Measurements from ENCODE around the gene GET3. TPM values are rescaled to one million over a fixed set of nuclear protein-coding genes. Genes with fewer than 3 reads are reported as not detected.
A peak's percentile ranks its signal among the peaks of the same experiment; 100 is the strongest.
"Not testable (repeated sequence)": the region's sequence is repeated elsewhere in the genome, so short reads cannot be mapped to it uniquely, and the experiment has no call there.

Gene GET3
- total RNA-seq, 2 donors from 2014 or later, result 46.4 to 56.9 TPM

DNA sequence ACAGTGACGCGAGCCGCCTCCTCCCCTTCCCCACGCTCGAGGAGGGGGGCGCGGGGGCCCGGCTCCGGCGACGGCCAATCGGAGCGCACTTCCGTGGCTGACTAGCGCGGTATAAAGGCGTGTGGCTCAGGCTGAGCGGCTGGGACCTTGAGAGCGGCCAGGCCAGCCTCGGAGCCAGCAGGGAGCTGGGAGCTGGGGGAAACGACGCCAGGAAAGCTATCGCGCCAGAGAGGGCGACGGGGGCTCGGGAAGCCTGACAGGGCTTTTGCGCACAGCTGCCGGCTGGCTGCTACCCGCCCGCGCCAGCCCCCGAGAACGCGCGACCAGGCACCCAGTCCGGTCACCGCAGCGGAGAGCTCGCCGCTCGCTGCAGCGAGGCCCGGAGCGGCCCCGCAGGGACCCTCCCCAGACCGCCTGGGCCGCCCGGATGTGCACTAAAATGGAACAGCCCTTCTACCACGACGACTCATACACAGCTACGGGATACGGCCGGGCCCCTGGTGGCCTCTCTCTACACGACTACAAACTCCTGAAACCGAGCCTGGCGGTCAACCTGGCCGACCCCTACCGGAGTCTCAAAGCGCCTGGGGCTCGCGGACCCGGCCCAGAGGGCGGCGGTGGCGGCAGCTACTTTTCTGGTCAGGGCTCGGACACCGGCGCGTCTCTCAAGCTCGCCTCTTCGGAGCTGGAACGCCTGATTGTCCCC is 54.2 kb downstream of the GET3 start, which contains the start of gene JUNB:
Gene JUNB, plus strand, starts transcription at position 142 of the 706 bp plus-strand sequence. Its CDS starts 286 bp downstream, at position 428.
- Mint-ChIP-seq H3K27ac (peak within 1 kb of the TSS; percentile 99 to 100), H3K9me3 (no peaks in the 10 kb centered on the region), H3K36me3 (peaks cover 21 to 22% of the 10 kb centered on the region in 2 donors)

DNA sequence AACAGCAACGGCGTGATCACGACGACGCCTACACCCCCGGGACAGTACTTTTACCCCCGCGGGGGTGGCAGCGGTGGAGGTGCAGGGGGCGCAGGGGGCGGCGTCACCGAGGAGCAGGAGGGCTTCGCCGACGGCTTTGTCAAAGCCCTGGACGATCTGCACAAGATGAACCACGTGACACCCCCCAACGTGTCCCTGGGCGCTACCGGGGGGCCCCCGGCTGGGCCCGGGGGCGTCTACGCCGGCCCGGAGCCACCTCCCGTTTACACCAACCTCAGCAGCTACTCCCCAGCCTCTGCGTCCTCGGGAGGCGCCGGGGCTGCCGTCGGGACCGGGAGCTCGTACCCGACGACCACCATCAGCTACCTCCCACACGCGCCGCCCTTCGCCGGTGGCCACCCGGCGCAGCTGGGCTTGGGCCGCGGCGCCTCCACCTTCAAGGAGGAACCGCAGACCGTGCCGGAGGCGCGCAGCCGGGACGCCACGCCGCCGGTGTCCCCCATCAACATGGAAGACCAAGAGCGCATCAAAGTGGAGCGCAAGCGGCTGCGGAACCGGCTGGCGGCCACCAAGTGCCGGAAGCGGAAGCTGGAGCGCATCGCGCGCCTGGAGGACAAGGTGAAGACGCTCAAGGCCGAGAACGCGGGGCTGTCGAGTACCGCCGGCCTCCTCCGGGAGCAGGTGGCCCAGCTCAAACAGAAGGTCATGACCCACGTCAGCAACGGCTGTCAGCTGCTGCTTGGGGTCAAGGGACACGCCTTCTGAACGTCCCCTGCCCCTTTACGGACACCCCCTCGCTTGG is 55.0 kb downstream of the GET3 start:
- no peaks in the 10 kb centered on the region for H3K9me3 Mint-ChIP-seq
- no peak for ATAC-seq

More for the DNA sequence above, 54.2 kb downstream of the GET3 start, which contains the start of gene JUNB:
- peak; percentile 98 to 99 for DNase-seq (ENCODE audit: low spot score in 2 of 2)
- peak; percentile 50 to 52 for ATAC-seq

DNA sequence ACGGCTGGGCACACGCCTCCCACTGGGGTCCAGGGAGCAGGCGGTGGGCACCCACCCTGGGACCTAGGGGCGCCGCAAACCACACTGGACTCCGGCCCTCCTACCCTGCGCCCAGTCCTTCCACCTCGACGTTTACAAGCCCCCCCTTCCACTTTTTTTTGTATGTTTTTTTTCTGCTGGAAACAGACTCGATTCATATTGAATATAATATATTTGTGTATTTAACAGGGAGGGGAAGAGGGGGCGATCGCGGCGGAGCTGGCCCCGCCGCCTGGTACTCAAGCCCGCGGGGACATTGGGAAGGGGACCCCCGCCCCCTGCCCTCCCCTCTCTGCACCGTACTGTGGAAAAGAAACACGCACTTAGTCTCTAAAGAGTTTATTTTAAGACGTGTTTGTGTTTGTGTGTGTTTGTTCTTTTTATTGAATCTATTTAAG is 55.6 kb downstream of the GET3 start:
- H3K9me3 Mint-ChIP-seq, result no peaks in the 10 kb centered on the region
- peak overlapping the region; percentile 99 to 100 for H3K27ac Mint-ChIP-seq
- ATAC-seq (no peak), DNase-seq (ENCODE audit: low spot score in 2 of 2) (no peak)
- H3K36me3 Mint-ChIP-seq, result peaks cover 21 to 22% of the 10 kb centered on the region in 2 donors

More for the DNA sequence above, 55.0 kb downstream of the GET3 start:
- DNase-seq (ENCODE audit: low spot score in 2 of 2), result peak; percentile 76 to 81
- Mint-ChIP-seq H3K36me3 (peaks cover 21 to 22% of the 10 kb centered on the region in 2 donors), H3K27ac (peak overlapping the region; percentile 99 to 100)

DNA sequence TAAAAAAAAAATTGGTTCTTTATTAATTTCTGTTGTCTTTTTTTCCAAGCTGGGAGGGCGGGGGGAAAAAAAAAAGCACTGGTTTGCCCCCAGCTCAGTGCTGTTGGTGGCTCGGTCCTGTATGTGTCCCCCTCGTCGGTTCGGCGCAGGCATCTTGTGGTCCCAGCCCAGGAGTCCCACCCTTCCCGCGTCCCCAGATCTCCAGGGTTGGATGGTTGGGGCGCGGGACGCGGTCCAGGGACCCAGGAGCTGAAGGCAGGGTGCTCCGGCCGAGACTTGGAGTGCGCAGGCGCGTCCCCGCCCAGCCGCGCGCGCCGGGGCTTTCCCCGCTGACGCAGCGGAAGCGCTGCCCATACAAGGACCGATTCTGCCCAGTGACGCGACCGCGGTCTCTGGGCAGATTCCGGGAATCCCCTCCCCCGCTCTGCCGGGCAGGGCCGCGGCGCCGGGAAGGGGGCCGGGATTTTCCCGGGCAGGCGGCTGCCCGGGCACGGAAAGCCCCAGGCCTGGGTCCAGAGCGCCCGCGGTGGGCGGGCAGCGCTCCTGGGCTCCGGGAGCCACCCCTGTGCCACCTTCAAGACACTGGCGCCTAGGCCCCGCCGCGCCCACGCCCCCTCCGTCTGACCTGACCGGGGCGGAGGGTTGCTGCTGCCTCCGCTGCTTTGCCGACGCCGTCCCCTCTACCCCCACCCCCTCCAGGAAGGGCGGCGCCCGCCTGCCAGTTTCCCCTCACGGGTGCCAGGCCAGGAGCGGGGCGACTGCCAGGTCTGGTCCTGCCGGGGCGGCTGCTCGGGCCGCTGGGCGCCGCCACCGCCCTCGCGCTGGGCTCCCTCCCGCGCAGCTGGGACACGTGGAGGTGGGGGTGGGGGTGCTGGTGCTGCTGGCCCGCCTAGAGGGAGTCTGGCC is 56.2 kb downstream of the GET3 start:
- Mint-ChIP-seq H3K36me3 (peaks cover 21 to 22% of the 10 kb centered on the region in 2 donors), H3K9me3 (no peaks in the 10 kb centered on the region), H3K27ac (peak overlapping the region; percentile 99 to 100)
- DNase-seq (ENCODE audit: low spot score in 2 of 2) (peak; percentile 92 to 98), ATAC-seq (peak; percentile 38 to 48)

DNA sequence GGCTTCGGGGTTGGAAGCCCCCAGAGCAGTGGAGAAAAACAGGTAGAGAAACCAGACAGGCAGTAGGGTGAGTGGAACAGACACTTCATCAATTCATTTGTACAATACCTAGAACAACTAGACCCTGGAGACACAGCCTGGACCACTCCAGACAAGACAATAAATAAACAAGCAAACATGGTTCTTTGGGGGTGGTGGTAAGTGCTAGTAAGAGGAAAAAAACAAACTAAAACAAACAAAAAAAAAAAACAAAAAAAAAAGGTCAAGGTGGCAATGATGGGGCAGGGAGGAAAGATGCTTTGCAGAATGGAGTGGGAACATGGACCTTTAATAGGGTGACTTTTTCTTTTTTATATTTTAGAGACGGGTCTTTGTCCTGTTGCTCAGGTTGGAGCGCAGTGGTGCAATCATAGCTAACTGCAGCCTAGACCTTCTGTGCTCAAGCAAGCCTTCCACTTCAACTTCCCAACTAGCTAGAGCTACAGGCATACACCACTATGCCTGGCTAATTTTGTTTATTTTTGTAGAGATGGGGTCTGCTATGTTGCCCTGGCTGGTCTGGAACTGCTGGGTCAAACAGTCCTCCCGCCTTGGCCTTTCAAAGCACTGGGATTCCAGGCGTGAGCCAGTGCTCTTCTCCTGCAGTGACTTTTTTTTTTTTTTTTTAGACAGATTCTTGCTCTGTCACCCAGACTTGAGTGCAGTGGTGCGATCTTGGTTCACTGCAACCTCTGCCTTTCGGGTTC is 57.1 kb downstream of the GET3 start:
- Mint-ChIP-seq H3K27ac (peak overlapping the region; percentile 72 to 100), H3K9me3 (no peaks in the 10 kb centered on the region), H3K36me3 (peaks cover 21 to 22% of the 10 kb centered on the region in 2 donors)
- no peak for DNase-seq (ENCODE audit: low spot score in 2 of 2)
- no peak for ATAC-seq

DNA sequence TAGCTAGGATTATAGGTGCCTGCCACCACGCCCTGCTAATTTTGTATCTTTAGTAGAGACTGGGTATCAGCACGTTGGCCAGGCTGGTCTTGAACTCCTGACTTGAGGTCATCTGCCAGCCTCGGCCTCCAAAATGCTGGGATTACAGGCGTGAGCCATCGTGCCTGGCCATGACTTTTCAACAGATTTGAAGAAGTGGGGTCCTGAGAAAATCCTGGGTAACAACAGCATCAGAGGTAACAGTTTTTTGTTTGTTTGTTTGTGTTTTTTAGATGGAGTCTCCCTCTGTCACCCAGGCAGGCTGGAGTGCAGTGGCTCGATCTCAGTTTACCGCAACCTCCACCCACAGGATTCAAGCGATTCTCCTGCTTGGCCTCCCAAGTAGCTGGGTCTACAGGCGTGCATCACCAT is 57.7 kb downstream of the GET3 start:
- Mint-ChIP-seq H3K27ac (peak overlapping the region; percentile 72 to 100), H3K36me3 (peaks cover 21 to 27% of the 10 kb centered on the region in 2 donors), H3K9me3 (no peaks in the 10 kb centered on the region)
- ATAC-seq, result no peak
- no peak for DNase-seq (ENCODE audit: low spot score in 2 of 2)

DNA sequence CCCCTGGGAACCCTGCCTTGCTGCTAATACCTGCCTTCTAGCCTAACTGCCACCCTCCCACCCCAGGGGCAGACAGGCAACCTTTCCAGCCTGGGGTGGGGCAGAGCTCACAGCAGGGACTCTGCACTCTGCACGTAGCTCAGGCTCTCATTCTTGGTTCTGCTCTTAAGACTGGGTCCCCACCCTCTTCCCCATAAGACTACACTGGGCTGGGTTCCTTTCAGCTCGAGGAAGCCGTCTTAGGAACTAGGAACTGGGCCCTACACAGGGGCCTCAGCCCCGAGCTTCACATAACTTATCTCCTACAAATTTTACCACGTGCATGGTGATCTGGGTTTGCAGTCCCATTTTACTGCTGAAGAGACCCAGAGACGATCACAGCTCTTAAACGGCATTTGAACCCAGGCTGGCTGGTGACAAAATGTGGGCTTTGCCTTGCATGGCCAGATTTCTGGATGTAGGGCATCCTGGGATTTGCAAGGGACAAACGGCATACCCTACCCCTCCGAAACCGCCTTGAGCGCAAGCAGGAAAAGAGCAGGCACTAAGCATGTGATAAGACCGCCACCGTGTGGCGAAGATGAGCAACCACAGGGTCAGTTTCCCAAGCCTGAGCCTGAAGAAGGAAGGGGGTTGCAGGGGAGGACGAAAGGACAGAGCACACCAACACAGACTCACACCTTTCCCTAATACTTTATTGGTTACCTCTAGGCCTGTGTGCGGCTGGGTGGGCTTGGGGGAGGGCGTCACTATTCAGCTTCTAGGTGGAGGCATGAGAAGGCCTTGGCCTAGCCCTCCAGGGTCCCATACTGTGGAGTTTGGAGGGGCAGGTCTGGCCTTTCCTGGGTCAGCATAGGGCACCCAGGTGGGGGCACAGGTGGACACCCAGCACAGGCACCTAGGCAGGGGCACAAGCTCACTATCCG is 59.1 kb downstream of the GET3 start:
- ATAC-seq, result peak; percentile 8 to 11
- Mint-ChIP-seq H3K36me3 (peaks cover 18 to 30% of the 10 kb centered on the region in 2 donors), H3K9me3 (no peaks in the 10 kb centered on the region), H3K27ac (peak overlapping the region; percentile 72 to 100)
- peak; percentile 78 to 79 for DNase-seq (ENCODE audit: low spot score in 2 of 2)

DNA sequence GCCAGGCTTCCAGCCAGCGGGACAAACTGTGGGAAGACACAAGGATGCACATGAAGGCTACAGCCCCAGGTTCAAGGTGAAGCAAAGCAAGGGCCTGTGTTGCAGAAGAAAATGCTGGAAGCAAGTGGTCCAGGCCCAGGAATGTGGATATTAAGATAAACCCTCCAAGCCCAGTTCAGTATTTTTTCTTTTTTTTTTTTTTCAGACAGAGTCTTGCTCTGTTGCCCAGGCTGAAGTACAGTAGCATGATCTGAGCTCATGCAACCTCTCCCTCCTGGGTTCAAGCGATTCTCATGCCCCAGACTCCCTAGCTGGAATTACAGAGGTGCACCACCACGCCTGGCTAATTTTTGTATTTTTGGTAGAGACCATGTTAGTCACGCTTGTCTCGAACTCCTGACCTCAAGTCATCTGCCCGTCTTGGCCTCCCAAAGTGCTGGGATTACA is 59.9 kb downstream of the GET3 start:
- Mint-ChIP-seq H3K36me3 (peaks cover 14 to 30% of the 10 kb centered on the region in 2 donors), H3K9me3 (no peaks in the 10 kb centered on the region), H3K27ac (no peak overlapping the region)
- DNase-seq (ENCODE audit: low spot score in 2 of 2) (no peak), ATAC-seq (no peak)

DNA sequence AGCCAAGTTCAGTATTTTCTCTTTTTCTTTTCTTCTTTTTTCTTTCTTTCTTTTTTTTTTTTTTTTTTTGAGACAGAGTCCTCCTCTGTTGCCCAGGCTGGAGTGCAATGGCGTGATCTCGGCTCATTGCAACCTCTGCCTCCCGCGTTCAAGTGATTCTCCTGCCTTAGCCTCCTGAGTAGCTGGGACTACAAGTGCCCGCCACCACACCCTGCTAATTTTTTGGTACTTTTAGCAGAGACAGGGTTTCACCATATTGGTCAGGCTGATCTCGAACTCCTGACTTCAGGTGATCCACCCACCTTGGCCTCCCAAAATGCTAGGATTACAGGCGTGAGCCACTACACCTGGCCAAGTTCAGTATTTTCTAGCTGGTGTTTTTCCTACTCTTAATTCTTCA is 60.3 kb downstream of the GET3 start:
- not testable (repeated sequence) for H3K27ac Mint-ChIP-seq; H3K9me3 Mint-ChIP-seq; DNase-seq (ENCODE audit: low spot score in 2 of 2); ATAC-seq
- peaks cover 14 to 30% of the 10 kb centered on the region in 2 donors for H3K36me3 Mint-ChIP-seq

Other genes with a start within 250 kb of the GET3 start
- 10 to 100 TPM in 1 of 2 donors, 1 to 10 TPM in 1; 4.6 to 12.9 TPM for gene ZNF564, start 186.0 kb upstream of the GET3 start, total RNA-seq
- gene ZNF490, start 126.7 kb upstream of the GET3 start, total RNA-seq, result 1 to 10 TPM; 5.2 to 8.4 TPM
- gene ZNF791, start 126.6 kb upstream of the GET3 start, total RNA-seq, result 10 to 100 TPM; 14.7 to 16.7 TPM
- gene MAN2B1, start 70.8 kb upstream of the GET3 start, total RNA-seq, result 100 to 1,000 TPM; 136 to 174 TPM
- gene WDR83, start 70.7 kb upstream of the GET3 start, total RNA-seq, result 10 to 100 TPM; 14.9 to 21.8 TPM
- 100 to 1,000 TPM; 148 to 193 TPM for gene DHPS, start 55.6 kb upstream of the GET3 start, total RNA-seq
- not detected for gene GNG14, start 49.5 kb upstream of the GET3 start, total RNA-seq
- 1 to 10 TPM; 7.1 to 9.5 TPM for gene FBXW9, start 40.9 kb upstream of the GET3 start, total RNA-seq
- gene TNPO2, start 13.6 kb upstream of the GET3 start, total RNA-seq, result 100 to 1,000 TPM in 1 of 2 donors, 10 to 100 TPM in 1; 89.6 to 100 TPM
- 100 to 1,000 TPM; 122 to 167 TPM for gene TRIR, start 2.8 kb upstream of the GET3 start, total RNA-seq
- not detected for gene BEST2, start 14.3 kb downstream of the GET3 start, total RNA-seq
- gene HOOK2, start 38.1 kb downstream of the GET3 start, total RNA-seq, result 10 to 100 TPM; 37.9 to 41.5 TPM
- 100 to 1,000 TPM; 400 to 402 TPM for gene JUNB, start 54.0 kb downstream of the GET3 start, total RNA-seq
- gene PRDX2, start 64.3 kb downstream of the GET3 start, total RNA-seq, result 100 to 1,000 TPM; 317 to 357 TPM
- gene THSD8, start 64.6 kb downstream of the GET3 start, total RNA-seq, result 10 to 100 TPM; 39.4 to 42.7 TPM
- gene RNASEH2A, start 69.1 kb downstream of the GET3 start, total RNA-seq, result 10 to 100 TPM; 37.0 to 41.4 TPM
- gene RTBDN, start 97.1 kb downstream of the GET3 start, total RNA-seq, result not detected
- 1 to 10 TPM in 1 of 2 donors, under 1 TPM in 1; 0.77 to 4.6 TPM for gene MAST1, start 101.0 kb downstream of the GET3 start, total RNA-seq
- gene DNASE2, start 144.0 kb downstream of the GET3 start, total RNA-seq, result 10 to 100 TPM; 26.0 to 31.6 TPM
- under 1 TPM; 0.46 to 0.54 TPM for gene KLF1, start 149.7 kb downstream of the GET3 start, total RNA-seq
- 10 to 100 TPM; 41.8 to 48.9 TPM for gene GCDH, start 153.7 kb downstream of the GET3 start, total RNA-seq
- gene SYCE2, start 181.8 kb downstream of the GET3 start, total RNA-seq, result 1 to 10 TPM; 2.2 to 4.8 TPM
- gene FARSA, start 196.2 kb downstream of the GET3 start, total RNA-seq, result 100 to 1,000 TPM in 1 of 2 donors, 10 to 100 TPM in 1; 89.2 to 116 TPM
- gene CALR, start 201.1 kb downstream of the GET3 start, total RNA-seq, result 100 to 1,000 TPM; 505 to 624 TPM
- 100 to 1,000 TPM; 146 to 207 TPM for gene RAD23A, start 208.4 kb downstream of the GET3 start, total RNA-seq
- gene GADD45GIP1, start 219.7 kb downstream of the GET3 start, total RNA-seq, result 10 to 100 TPM in 1 of 2 donors, 1 to 10 TPM in 1; 7.7 to 26.7 TPM
- 1 to 10 TPM in 1 of 2 donors, under 1 TPM in 1; 0.31 to 1.3 TPM for gene DAND5, start 232.1 kb downstream of the GET3 start, total RNA-seq